Epithelial cell of esophagus (primary cell): ENCODE results near the gene KCNG2.

Experiments
- DNase-seq: peaks from one replicate; pipeline ENCODE4 v3.0.0; 2010; ENCODE audit warnings: low read depth
- H3K4me3 ChIP-seq: 2 replicates; pipeline ENCODE4 v1.5.1; 2011; ENCODE audit warnings: mild to moderate bottlenecking, low read length, control low read depth
- TF ChIP-seq, protein P1 (sequence below): IDR thresholded peaks from 2 replicates; pipeline ENCODE4 v1.5.1; 2011; ENCODE audit warnings: low read depth, mild to moderate bottlenecking, low read length, control low read depth, inconsistent platforms; ENCODE audit not compliant: insufficient read depth; ENCODE audit errors: missing control alignments

KCNG2 gene

DNA sequence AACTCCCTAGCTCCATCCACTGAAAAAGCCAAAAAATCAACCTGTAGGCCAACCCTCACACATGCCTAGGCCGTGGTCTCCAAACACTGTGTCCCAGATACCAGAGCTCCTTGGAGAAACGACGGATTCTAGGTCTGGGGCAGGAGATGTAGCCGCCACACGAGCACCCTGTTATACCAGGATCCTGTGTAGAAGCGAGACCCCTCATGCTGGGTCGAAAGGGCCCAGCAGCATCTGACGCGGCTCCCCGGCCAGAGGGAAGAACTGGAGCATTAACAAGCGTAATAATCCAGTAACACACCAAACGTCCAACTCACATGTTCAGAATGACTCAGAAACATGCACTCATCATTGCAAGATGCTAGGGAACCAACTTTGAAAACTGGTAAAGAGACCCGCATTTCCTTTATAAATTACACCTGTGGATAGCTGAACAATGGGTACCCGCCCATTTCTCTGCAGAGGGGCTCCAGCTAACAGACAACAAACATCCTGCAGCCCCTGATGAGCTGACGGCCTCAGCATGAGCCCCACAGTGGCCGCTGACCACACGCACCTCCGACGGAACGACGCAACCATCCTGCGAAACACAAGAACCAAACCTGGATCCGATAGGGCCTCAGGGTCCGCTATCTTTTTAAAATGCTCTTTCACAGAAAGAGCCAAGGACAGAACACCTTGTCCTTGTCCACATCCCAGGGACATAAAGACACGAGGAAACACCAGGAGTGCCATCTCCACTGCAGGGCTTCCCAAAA is 139.5 kb downstream of the KCNG2 start:
- DNase-seq, result no peak
- no peak overlapping the region for H3K4me3 ChIP-seq
- TF ChIP-seq, protein P1, sequence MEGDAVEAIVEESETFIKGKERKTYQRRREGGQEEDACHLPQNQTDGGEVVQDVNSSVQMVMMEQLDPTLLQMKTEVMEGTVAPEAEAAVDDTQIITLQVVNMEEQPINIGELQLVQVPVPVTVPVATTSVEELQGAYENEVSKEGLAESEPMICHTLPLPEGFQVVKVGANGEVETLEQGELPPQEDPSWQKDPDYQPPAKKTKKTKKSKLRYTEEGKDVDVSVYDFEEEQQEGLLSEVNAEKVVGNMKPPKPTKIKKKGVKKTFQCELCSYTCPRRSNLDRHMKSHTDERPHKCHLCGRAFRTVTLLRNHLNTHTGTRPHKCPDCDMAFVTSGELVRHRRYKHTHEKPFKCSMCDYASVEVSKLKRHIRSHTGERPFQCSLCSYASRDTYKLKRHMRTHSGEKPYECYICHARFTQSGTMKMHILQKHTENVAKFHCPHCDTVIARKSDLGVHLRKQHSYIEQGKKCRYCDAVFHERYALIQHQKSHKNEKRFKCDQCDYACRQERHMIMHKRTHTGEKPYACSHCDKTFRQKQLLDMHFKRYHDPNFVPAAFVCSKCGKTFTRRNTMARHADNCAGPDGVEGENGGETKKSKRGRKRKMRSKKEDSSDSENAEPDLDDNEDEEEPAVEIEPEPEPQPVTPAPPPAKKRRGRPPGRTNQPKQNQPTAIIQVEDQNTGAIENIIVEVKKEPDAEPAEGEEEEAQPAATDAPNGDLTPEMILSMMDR, result no peak

DNA sequence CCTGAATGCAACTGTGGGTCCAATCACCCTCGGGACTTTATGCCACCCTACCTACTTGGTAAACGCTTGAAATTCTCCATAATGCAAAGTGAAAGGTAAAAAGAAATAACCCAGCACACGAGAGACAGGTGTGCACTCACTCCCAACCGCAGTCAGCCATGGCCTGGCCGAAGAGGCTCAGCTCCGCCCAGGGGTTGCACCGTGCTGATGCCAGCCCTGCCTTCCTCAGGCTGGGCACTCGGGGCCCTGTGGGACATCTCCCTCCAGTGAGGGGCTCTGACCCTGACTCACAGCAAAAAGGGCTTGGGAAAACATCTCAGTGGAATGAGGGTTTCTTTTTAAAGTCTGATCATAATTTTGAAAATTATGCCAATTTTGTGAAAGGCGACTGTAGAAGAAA is 140.5 kb downstream of the KCNG2 start:
- TF ChIP-seq, protein P1, result no peak
- H3K4me3 ChIP-seq, result no peak overlapping the region
- no peak for DNase-seq

DNA sequence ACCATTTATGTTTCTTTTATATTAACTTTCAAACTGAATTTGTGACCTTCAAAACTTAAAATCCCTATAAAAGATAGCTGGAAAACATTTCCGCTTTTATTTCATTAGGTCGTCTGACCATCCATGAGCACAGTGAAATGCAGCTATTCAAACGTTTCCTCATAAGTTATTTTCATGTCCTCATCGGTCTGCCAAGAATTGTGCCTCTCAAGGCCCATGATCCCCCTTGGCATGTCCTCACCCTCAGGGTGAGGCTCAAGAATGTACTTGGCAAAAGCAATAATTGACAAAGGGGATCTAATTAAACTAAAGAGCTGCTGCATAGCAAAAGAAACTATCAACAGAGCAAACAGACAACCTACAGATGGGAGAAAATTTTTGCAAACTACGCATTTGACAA is 141.4 kb downstream of the KCNG2 start:
- TF ChIP-seq, protein P1, result no peak
- DNase-seq, result no peak
- H3K4me3 ChIP-seq, result no peak overlapping the region

- TF ChIP-seq, protein P1, result no peak
- no peak for DNase-seq
These were observed 142.5 kb downstream of the KCNG2 start for GRCh38 chr18:79940126-79940813.

GRCh38 chr18:79940814-79941472 is 143.2 kb downstream of the KCNG2 start:
- DNase-seq, result no peak
- TF ChIP-seq, protein P1, result no peak
- H3K4me3 ChIP-seq, result no peak overlapping the region

More at GRCh38 chr18:79940126-79940813, 142.5 kb downstream of the KCNG2 start:
- H3K4me3 ChIP-seq, result no peak overlapping the region

DNA sequence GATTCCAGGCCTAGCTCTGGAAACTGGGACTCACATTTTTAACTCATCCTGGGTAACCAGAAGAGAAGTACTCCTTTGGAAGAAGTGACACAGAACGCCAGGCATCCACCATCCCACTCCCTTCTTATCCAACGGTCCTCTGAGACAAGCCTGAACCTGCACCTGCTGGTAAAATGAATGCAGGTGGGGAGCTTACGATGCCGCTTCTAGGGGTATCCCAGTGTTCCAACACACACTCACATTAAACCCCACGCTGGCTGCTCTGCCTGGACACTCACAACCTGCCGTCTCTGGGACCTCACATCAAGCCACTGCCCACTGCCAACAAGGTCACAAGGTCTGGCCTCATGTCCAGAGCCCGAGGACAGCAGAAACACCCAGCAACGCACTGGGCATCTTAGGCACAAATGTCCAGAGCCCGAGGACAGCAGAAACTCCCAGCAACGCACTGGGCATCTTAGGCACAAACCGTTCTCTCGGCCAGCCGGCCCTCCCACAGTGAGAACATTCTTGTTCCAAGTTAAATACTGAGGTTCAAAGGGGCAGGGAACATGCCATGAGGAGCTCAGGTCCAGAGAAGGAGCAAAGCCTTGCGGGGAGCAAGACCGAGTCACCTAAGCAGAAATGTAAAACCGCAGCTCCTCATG is 143.9 kb downstream of the KCNG2 start:
- TF ChIP-seq, protein P1, result no peak
- DNase-seq, result peak; percentile 41
- H3K4me3 ChIP-seq, result no peak overlapping the region
